Kidney (tissue), 14 donors: ENCODE results near the gene CERK. TPM values are rescaled to one million over a fixed set of nuclear protein-coding genes. Genes with fewer than 3 reads are reported as not detected.

Experiments used
- DNase-seq, 5 donors: peaks; one replicate each; pipeline ENCODE4 v3.0.0-alpha.2; 2013 to 2020
- FAIRE-seq: peaks from 2 replicates; lab custom pipeline; 2012; peaks lifted over from hg19 to GRCh38; lab: Jason Lieb, UNC
- H3K27ac ChIP-seq, 2 donors: one replicate each; pipeline ENCODE4 v1.7.0; 2013; ENCODE audit warnings: low read depth in 2 of 2, low read length in 2 of 2, inconsistent platforms in 1 of 2
- H3K27me3 ChIP-seq: one replicate; pipeline ENCODE4 v1.7.1; 2013; ENCODE audit warnings: low read length, inconsistent platforms; ENCODE audit not compliant: control insufficient read depth, insufficient read depth
- H3K36me3 ChIP-seq, 3 donors: one replicate each; pipeline versions ENCODE4 v1.7.0 to v1.7.1; 2013; ENCODE audit warnings: low read length in 3 of 3, control low read depth in 1 of 3, inconsistent platforms in 1 of 3; ENCODE audit not compliant: insufficient read depth in 3 of 3, control insufficient read depth in 2 of 3
- H3K4me1 ChIP-seq, 3 donors: one replicate each; pipeline versions ENCODE4 v1.7.0 to v1.7.1; 2013; ENCODE audit warnings: low read length in 3 of 3, inconsistent platforms in 1 of 3, low read depth in 1 of 3; ENCODE audit not compliant: control insufficient read depth in 2 of 3, insufficient read depth in 2 of 3
- H3K4me3 ChIP-seq, 3 donors: one replicate each; pipeline versions ENCODE4 v1.7.0 to v1.8.1; 2013; ENCODE audit warnings: low read length in 3 of 3, control low read depth in 1 of 3, inconsistent platforms in 1 of 3
- H3K9ac ChIP-seq, 3 donors: one replicate each; pipeline versions ENCODE4 v1.7.0 to v1.7.1; 2013; ENCODE audit warnings: low read length in 3 of 3, control low read depth in 1 of 3, inconsistent platforms in 1 of 3
- H3K9me3 ChIP-seq, 3 donors: one replicate each; pipeline versions ENCODE4 v1.7.0 to v1.7.1; 2013; ENCODE audit warnings: low read length in 3 of 3, control low read depth in 1 of 3, inconsistent platforms in 1 of 3; ENCODE audit not compliant: control insufficient read depth in 2 of 3, insufficient read depth in 1 of 3
- CTCF ChIP-seq: IDR thresholded peaks from 3 replicates; pipeline ENCODE4 v1.5.1; 2012; ENCODE audit warnings: mild to moderate bottlenecking, moderate library complexity, borderline replicate concordance; ENCODE audit not compliant: insufficient read depth; ENCODE audit errors: extremely low read depth
- intact Hi-C: fragments of 100-400 bp; cut with DNase I; formaldehyde crosslinking; loops from one replicate; pipeline ENCODE4 v1.11.1; 2022
- polyA plus RNA-seq: library from polyadenylated mRNA; stranded (reverse); fragments of 350-450 nt; fragmentation: Illumina TruSeq; extraction: RNeasy Lipid Tissue Mini Kit (QIAGEN cat#74804); gene quantifications from one replicate; pipeline ENCODE4 v1.2.3, GENCODE V29; 2014; ENCODE audit warnings: low read depth, low replicate concordance; ENCODE audit not compliant: insufficient read depth
- total RNA-seq: library from RNA; stranded (reverse); fragmentation: NEBNext Ultra II Directional; extraction: Animal tissue kit (Norgen Biotek cat#: 25700); gene quantifications from one replicate; pipeline ENCODE4 v1.2.1, GENCODE V29; 2021
- donor health status: control.
- donor health status: control.
- donor health status: control.
- donor health status: control.
- donor health status: control.
- donor health status: DM: yes; HTN: yes; CAD: no.
- donor health status: Normal renal cell carcinoma (clear cell type).

The CERK gene
- total and polyA plus RNA-seq, 2 donors from 2014 or later, result 21.6 to 28.2 TPM

- DNase-seq, result no peak
- peaks cover 0 to 14% (median 10%) of the 10 kb centered on the region in 3 donors for H3K4me1 ChIP-seq
- TF ChIP-seq CTCF, result no peak
- H3K36me3 ChIP-seq, result no peaks in the 10 kb centered on the region
- H3K27ac ChIP-seq, result no peak overlapping the region
- H3K4me3 ChIP-seq, result no peak overlapping the region
- FAIRE-seq, result no peak
- no peaks in the 10 kb centered on the region for H3K9me3 ChIP-seq
- intact Hi-C loops, result no loop called here
- H3K27me3 ChIP-seq, result no peaks in the 10 kb centered on the region
- no peak overlapping the region for H3K9ac ChIP-seq
These were observed 79.8 kb downstream of the CERK start for GRCh38 chr22:46657996-46658947.

GRCh38 chr22:46657655-46657953 lies 80.4 kb downstream of the CERK start:
- no peak for DNase-seq
- Histone ChIP-seq H3K27me3 (no peaks in the 10 kb centered on the region), H3K27ac (no peak overlapping the region), H3K9me3 (no peaks in the 10 kb centered on the region), H3K9ac (no peak overlapping the region), H3K4me3 (no peak overlapping the region), H3K36me3 (no peaks in the 10 kb centered on the region), H3K4me1 (peaks cover 0 to 21% (median 13%) of the 10 kb centered on the region in 3 donors)
- no peak for FAIRE-seq
- intact Hi-C loops, result no loop called here
- no peak for TF ChIP-seq CTCF

GRCh38 chr22:46656856-46657654 lies 81.0 kb downstream of the CERK start:
- peaks cover 0 to 26% (median 18%) of the 10 kb centered on the region in 3 donors for H3K4me1 ChIP-seq
- intact Hi-C loops, result no loop called here
- H3K27me3 ChIP-seq, result no peaks in the 10 kb centered on the region
- TF ChIP-seq CTCF, result no peak
- no peak overlapping the region for H3K9ac ChIP-seq
- no peaks in the 10 kb centered on the region for H3K9me3 ChIP-seq
- FAIRE-seq (no peak), DNase-seq (no peak)
- no peak overlapping the region for H3K4me3 ChIP-seq
- no peak overlapping the region for H3K27ac ChIP-seq
- H3K36me3 ChIP-seq, result no peaks in the 10 kb centered on the region
